WERI-Rb-1 (cell line): Measurements from ENCODE around the gene SLC26A4.

Experiments used
- DNase-seq: peaks from one replicate; pipeline ENCODE4 v3.0.0-alpha.2; 2020
- H3K27ac ChIP-seq: fragments of 250-450 bp; sonication (Bioruptor Pico); 2 replicates; pipeline ENCODE4 v1.5.1; 2020; ENCODE audit warnings: mild to moderate bottlenecking, moderate library complexity
- H3K27me3 ChIP-seq: fragments of 250-450 bp; sonication (Bioruptor Pico); 2 replicates; pipeline ENCODE4 v1.5.1; 2021; ENCODE audit warnings: mild to moderate bottlenecking, low read depth, moderate library complexity; ENCODE audit not compliant: insufficient read depth, severe bottlenecking
- H3K36me3 ChIP-seq: fragments of 250-450 bp; sonication (Bioruptor Pico); 2 replicates; pipeline ENCODE4 v1.5.1; 2020; ENCODE audit warnings: mild to moderate bottlenecking, moderate library complexity
- H3K4me3 ChIP-seq: 2 replicates; pipeline ENCODE4 v1.5.1; 2011; ENCODE audit warnings: low read depth, mild to moderate bottlenecking, control low read depth, low read length
- H3K9me3 ChIP-seq: fragments of 250-450 bp; sonication (Bioruptor Pico); 2 replicates; pipeline ENCODE4 v1.5.1; 2021; ENCODE audit warnings: mild to moderate bottlenecking, moderate library complexity; ENCODE audit not compliant: severe bottlenecking
- TF ChIP-seq, protein P1 (sequence below): IDR thresholded peaks from 2 replicates; pipeline ENCODE4 v1.5.1; 2011; ENCODE audit warnings: low read depth, mild to moderate bottlenecking, control low read depth, inconsistent platforms, low read length

SLC26A4 gene

DNA sequence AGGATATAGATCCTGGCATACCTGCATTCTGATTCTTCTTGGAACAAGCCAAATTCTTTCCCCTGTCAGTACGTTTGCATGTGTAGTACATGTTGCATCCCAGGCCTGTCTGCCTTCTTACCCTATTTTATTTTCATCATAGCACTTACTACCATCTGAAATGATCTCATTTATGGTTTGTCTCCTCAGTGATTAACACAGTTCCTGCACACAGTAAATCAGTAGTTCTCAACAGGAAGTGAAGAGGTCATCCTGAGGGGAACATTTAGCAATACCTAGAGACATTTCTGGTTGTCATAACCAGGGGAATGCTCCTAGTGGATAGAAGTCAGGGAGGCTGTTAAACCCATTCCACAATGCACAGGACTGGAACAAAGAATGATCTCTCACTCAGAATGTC lies 38.2 kb upstream of the SLC26A4 start:
- Histone ChIP-seq H3K36me3 (no peaks in the 10 kb centered on the region; the same call in 1 of the 2 replicates), H3K27me3 (no peaks in the 10 kb centered on the region), H3K4me3 (no peak overlapping the region), H3K9me3 (peaks cover 3% of the 10 kb centered on the region), H3K27ac (no peak overlapping the region)
- TF ChIP-seq, protein P1, sequence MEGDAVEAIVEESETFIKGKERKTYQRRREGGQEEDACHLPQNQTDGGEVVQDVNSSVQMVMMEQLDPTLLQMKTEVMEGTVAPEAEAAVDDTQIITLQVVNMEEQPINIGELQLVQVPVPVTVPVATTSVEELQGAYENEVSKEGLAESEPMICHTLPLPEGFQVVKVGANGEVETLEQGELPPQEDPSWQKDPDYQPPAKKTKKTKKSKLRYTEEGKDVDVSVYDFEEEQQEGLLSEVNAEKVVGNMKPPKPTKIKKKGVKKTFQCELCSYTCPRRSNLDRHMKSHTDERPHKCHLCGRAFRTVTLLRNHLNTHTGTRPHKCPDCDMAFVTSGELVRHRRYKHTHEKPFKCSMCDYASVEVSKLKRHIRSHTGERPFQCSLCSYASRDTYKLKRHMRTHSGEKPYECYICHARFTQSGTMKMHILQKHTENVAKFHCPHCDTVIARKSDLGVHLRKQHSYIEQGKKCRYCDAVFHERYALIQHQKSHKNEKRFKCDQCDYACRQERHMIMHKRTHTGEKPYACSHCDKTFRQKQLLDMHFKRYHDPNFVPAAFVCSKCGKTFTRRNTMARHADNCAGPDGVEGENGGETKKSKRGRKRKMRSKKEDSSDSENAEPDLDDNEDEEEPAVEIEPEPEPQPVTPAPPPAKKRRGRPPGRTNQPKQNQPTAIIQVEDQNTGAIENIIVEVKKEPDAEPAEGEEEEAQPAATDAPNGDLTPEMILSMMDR = no peak
- DNase-seq = no peak

DNA sequence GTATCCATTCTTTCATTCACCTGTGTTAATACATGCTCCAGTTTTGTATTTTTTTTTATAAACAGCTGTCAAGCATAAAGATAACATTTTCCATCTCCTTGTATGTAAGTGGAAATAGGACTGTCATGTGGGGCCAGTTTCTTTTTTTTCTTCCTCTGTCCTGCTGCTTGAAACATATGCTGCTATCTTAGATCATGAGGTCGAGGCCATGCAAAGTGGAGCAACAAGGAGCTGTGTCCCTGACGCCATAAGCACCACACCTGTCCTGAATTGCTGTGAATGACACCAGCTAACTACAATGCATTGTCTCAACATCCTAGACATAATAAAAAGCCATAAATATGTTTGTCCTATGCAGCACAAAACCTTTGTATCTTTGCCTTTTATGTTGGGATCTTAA lies 37.7 kb upstream of the SLC26A4 start:
- Histone ChIP-seq H3K4me3 (no peak overlapping the region), H3K36me3 (no peaks in the 10 kb centered on the region; the same call in 1 of the 2 replicates), H3K27me3 (no peaks in the 10 kb centered on the region), H3K27ac (no peak overlapping the region), H3K9me3 (peaks cover 3% of the 10 kb centered on the region)
- DNase-seq = no peak
- TF ChIP-seq, protein P1 = no peak

DNA sequence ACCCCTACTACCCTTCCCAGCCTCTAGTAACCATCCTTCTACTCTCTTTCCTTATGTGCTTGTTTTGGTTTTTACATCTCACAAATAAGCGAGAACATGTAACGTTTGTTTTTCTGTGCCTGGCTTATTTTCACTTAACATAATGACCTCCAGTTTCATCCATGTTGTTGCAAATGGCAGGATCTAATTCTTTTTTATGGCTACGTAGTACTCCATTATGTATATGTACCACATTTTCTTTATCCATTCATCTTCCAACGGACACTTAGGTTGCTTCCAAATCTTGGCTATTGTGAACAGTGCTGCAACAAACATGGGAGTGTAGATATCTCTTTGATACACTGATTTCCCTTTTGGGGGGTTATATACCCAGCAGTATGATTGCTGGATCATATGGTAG lies 33.6 kb upstream of the SLC26A4 start:
- no peak overlapping the region for H3K4me3 ChIP-seq
- no peaks in the 10 kb centered on the region for H3K27me3 ChIP-seq
- DNase-seq = no peak
- H3K27ac ChIP-seq = no peak overlapping the region
- no peaks in the 10 kb centered on the region for H3K36me3 ChIP-seq
- TF ChIP-seq, protein P1 = no peak
- H3K9me3 ChIP-seq = peaks cover 3% of the 10 kb centered on the region

DNA sequence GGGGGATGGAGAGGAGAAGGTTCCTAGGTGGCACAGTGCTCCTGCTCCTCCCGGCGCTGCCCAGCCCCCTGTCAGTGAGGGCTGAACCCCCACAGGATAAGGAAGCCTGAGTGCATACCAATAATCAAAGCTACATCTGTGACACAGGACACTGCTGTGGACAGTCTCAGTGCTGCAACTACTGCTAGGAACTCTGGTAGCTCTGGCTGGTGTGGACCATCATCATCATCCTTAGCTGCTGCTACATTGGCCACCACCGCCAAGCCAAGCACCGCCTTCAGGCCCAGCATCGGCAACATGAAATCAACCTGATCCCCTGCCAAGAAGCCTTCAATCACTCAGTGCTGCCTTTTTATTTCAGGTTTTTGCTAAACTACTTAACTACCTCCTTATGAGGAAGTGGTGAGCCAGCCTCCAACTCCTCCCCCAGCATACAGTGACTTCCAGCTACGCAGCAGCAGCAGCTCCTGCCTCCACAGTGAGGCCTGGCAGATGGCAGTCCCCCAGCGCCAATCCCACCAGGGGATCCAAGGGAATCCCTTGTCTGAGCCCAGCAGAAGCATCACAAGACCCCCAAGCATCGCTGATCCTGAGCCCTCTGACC lies 32.1 kb upstream of the SLC26A4 start:
- DNase-seq = no peak
- TF ChIP-seq, protein P1 = no peak
- Histone ChIP-seq H3K9me3 (peaks cover 3% of the 10 kb centered on the region), H3K27me3 (no peaks in the 10 kb centered on the region), H3K36me3 (no peaks in the 10 kb centered on the region), H3K4me3 (no peak overlapping the region), H3K27ac (no peak overlapping the region)

DNA sequence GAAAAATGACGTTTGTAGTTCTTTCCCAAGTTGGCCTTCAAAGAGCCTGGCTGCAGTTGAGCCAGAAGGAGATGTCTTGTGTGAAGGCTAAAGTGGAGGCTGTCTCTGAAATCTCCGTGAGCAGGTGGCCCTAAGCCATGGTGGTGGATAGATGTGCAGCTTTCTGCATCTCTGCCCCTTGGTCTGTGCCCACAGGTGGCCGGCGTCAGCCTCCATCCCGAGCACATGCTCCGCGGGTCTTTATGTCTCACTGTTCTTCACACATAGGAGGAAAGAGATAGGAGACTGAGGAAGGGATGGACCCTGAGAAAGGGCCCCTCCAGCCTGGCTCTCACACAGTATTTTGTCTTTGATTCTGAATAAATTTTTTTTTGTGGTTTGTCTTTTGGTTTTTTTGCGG lies 30.3 kb upstream of the SLC26A4 start:
- Histone ChIP-seq H3K27ac (no peak overlapping the region), H3K27me3 (no peaks in the 10 kb centered on the region), H3K4me3 (no peak overlapping the region), H3K36me3 (no peaks in the 10 kb centered on the region), H3K9me3 (peaks cover 3% of the 10 kb centered on the region)
- DNase-seq = no peak
- TF ChIP-seq, protein P1 = no peak
